Bone marrow (tissue), 2 donors: ENCODE data around the gene CFAP74.

ENCODE experiments used
- DNase-seq, 2 donors: peaks; one replicate each; lab custom pipeline; 2025; lab: John Stamatoyannopoulos, UW

CFAP74 gene

GRCh38 chr1:2042830-2043773 is 39.5 kb upstream of the CFAP74 start:
- no peak for DNase-seq

DNA sequence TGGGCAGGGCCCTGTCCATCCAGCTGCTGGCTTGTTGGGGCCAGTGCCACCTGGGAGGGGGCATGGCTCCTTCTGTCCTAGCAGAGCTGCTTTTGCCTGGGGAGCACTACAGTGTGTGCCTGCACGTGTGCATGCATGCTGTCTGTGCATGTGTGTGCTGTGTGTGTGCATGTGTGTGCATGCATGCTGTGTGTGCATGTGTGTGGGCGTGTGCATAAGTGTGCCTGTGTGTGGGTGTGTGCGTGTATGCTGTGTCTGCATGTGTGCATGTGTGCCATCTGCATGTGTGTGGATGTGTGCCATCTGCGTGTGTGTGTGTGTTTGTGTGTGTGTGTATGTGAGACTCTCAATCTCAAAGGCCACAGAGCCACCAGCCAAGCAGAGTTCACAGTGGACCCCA is 38.3 kb upstream of the CFAP74 start:
- no peak for DNase-seq

DNA sequence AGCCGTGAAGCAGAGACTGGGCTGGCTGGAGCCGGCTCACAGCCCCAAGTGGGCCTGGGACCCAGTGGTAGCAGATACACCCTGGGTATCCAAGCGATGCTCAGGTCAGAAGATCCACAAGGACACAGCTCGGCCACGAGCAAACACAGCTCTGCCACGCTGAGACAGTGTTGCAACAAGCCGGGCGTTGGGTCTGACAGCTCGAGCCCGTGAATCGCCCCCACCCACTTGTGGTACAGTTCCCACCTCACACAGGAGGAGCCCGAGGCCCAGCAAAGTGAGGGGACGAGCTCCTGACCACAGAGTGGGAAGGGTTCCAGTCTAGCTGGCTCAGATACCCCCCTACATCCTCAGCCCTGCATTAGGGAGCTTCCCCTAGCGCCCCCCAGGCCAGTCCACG is 37.7 kb upstream of the CFAP74 start:
- no peak for DNase-seq

- DNase-seq = no peak
Observed at GRCh38 chr1:2039251-2039650, 35.7 kb upstream of the CFAP74 start.

DNA sequence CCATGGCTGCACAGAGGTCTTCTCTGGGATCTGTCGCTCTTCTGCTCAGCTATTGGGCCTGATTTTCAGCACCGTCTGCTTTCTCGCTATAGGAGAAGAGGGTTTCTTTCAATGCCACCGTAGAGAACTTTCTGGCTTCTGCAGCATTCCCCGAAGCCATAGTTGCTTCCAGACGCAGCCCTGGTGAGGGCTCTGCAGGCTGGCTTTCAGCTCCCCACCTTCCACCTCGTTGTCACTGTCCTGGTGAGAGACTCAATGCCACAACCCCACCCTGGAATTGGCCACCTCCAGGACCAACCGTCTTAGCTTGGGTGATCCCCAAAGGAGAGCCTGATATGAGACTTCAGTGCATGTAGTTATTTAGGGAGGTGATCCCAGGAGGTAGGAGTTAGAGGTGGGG is 34.6 kb upstream of the CFAP74 start:
- DNase-seq = no peak

DNA sequence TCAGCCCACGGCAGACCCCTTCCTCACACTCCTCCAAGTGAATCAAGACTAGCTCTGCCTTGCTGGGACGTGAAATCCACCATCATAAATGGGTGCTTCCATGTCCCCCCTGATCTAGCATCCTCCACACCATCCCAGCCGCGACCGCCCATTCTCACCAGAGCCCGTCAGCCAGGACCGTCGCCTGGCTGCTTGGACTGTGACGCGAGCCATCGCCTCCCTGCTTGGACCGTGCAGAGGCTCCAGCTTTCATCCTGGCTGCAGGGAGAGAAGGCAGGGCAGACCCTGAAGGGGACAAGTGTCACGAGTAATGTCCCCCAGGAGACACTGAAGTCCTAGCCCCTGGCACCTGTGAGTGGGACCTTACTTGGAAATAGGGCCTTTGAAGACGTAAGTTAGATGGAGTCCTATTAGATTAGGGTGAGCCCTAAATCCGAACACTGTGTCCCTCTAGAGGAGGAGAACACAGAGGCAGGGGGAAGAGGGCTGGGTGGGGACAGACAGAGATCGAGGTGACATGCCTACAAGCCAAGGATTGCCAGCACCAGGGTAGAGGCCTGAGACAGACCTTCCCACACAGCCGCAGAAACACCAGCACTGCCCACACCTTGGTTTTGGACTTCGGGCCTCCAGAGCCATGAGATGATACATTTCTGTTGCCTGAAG is 33.9 kb upstream of the CFAP74 start:
- no peak for DNase-seq

GRCh38 chr1:2036287-2036686 is 32.7 kb upstream of the CFAP74 start:
- no peak for DNase-seq

- DNase-seq = no peak
Observed at GRCh38 chr1:2033165-2033564, 29.6 kb upstream of the CFAP74 start.

DNA sequence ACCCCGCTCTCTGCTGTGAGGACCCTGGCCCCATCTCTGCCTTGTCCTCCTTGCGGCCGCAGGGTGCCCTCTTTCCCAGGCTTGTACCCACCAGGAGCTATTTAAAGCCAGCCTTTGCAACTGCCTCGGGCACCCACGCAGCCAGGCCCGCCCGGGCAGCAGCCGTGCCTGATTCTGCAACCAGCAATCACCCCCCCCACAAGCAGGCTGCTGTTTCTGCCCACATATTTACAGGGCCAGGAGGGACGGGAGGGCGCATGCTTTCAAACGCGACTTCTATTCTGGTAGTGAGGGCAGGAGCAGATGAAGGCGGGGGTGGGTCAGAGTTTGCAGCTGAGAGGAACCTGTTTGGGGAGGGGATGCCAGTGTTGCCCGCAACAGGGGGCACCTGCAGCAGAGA is 29.2 kb upstream of the CFAP74 start:
- DNase-seq = no peak

DNA sequence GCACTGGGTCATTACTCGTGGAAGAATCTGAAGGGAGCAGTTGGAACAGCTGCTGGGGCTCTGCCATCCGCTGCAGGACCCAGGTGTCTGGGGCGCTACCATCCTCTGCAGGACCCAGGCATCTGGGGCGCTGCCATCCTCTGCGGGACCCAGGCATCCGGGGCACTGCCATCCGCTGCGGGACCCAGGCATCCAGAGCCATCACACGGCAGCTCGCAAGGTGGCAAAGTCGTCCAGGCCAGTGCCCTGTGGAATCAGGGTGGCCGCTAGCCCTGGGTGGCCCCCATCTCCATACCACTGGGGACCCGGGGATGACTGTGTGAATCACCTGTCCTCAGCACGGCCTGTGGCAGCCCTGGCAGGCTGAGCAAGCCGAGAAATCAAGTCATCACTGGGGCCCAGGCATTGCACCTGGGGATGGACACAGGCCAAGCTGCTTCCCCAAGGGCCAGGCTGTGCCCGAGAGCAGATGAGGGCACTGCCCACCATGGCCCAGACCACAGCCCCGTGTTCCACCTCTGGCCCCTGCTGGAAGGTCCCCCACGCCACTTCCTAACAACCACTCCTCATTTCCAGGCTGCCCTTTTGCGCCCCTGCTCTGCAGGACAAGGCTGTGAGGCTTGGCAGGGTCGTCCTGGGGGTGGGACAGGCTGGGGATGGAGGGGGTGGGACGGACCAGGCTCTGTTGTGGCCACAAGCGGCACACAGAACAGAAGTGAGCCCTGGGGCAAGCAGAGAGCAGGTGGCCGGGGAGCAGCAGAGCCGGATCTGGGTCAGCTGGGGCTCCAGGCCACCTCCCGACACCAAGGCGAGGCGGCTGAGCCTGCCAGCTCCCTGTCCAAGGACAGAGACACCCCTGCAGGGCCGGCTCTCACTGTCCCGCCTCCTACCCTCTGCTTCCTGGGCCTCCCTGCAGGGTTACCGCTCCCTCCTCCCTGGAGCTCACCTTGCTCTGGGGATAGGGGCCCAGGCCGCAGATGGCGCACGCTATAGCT is 28.3 kb upstream of the CFAP74 start:
- no peak for DNase-seq

DNA sequence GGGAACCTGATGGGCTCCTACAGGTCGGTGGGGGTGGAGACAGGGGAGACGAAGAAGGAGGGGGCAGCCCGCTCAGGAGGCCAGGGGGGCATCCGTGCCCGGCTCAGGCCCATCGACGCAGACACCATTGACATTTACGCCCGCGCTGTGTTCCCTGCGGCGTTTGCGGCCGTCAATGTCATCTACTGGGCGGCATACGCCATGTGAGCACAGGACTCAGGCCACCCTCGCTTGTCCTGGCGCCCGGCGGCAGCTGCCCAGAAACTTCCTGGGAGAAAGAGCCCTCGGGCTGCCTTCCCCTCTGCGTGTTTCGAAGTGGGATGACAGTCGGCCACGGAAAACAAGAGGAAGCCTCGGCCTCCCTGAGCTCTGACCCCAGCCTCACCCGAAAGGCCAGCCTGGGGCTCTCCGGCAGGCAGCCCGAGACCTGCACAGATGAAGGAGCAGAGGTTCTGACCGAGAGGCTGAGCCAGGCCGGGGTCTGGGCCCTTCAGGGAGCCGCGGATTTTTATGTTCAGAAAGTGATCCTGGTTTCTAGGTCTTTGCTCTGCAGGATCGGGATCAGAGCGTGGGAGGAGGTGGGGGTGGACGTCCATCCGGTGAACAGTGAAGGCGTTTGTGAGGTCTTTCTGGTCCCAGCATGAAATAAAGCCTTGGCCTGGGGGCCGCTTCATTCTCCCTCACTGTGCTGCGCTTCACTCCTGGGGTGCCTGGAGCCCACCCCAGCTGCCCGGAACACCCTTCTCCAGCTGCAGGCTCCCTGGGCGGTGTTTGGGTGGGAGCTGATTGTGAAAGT is 26.7 kb upstream of the CFAP74 start:
- no peak for DNase-seq

GRCh38 chr1:2029561-2029960 is 26.0 kb upstream of the CFAP74 start:
- no peak for DNase-seq

- DNase-seq = no peak
Observed at GRCh38 chr1:2028870-2029560, 25.4 kb upstream of the CFAP74 start.

DNA sequence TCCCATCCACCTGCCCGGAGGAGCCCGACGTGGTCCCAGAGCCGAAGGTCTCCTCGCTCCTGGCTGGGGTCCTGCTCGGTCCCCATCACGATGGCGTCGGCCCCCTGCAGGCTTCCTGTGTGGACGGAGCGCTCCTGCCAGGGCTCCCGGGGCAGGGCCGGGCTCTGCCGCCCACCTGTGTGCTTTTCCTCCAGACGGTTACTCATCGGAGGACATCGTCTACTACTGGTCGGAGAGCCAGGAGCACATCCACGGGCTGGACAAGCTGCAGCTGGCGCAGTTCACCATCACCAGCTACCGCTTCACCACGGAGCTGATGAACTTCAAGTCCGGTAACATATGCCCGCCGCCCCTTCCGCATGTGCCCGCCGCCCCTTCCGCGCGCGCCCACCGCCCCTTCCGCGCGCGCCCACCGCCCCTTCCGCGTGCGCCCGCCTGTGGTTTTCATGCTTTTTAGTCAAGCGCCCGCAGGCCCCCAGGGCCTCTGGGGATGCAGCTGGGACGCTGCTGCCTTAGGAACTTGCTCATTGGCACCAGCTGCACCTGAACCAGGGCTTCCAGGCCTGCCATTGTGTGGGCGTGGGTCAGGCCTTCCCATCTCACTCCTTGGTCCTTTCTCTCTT is 24.5 kb upstream of the CFAP74 start:
- no peak for DNase-seq

DNA sequence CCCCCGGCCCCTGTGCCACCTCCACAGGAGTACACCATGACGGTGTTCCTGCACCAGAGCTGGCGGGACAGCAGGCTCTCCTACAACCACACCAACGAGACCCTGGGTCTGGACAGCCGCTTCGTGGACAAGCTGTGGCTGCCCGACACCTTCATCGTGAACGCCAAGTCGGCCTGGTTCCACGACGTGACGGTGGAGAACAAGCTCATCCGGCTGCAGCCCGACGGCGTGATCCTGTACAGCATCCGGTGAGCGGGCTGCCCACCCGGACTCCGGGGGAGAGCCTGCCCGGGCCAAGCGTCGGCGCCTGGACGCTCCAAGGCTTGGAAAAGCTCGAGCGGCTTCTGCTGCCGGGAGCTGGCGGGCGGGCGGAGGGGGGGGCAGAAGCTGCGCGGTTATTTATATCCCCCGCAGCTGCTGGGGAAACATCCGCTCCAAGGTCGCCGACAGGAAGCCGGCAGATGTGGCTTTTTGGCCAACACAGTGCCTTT is 21.9 kb upstream of the CFAP74 start:
- DNase-seq = no peak

DNA sequence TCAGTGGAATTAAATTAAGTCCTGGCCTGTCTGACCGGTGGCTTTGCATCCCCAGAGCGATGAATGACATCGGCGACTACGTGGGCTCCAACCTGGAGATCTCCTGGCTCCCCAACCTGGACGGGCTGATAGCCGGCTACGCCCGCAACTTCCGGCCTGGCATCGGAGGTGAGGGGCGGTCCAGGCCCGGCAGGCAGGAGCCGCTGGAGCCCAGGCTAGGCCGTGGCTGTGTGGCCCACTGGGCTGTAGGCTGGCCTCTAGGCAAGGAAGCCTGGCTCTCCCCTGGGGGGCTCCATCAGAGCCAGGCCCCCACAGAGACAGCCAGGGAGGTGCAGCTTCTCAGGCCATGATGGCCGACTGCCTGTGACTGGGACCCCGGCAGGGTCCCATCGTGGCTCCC is 21.3 kb upstream of the CFAP74 start:
- no peak for DNase-seq

- DNase-seq = no peak
Observed at GRCh38 chr1:2024451-2024850, 20.9 kb upstream of the CFAP74 start.

DNA sequence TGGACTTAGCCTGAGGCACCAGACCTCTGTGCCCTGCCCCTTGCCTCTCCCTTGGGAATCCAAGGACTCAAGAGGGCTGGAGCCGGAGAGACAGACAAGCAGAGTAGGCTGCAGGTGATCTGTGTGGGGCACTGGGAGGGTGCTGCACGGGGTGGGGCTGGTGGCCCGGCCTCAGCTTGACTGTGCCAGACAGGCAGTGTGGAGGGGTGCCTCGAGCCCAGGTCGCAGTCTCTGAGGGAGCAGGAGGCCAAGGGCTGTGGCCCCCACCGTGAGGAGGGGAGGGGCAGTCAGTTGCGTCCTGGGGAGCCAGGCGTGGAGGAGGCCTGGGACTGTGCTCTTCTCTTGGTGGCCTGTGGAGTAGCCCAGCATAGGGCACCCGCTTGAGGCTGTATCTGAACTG is 19.6 kb upstream of the CFAP74 start:
- DNase-seq = no peak

DNA sequence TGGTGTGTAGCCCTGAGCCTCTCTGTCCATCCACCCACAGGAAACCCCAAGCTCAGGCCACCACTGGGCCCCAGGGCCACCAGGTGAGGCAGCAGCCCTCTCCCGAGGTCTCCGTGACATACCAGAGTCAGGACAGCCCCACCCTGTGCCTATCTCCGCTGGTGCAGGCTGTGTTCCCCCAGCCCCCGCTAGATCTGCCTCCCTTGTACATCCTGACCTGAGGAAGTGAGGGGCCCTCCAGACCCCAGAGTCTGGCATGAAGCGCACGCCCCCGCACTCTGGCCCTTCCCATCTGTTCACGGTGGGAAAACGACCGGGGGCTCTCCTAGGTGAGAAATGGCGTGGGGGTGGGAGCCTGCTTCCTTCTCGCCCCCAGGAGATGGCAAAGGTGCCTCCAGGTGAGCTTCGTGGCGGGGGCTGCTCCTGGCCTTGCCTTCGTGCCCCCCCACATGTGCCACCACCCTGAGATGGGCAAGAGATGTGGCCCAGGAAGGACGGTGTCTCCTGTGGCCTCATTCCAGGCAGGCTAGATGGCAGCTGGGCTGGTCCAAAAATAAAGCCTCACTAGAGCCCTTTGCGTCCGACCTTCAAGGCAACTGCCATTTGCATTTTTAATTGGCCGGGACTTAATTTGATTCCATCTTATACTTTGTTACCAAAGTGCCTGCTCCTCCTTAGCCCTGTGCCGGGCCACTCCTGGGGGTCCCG is 18.6 kb upstream of the CFAP74 start:
- DNase-seq = no peak

DNA sequence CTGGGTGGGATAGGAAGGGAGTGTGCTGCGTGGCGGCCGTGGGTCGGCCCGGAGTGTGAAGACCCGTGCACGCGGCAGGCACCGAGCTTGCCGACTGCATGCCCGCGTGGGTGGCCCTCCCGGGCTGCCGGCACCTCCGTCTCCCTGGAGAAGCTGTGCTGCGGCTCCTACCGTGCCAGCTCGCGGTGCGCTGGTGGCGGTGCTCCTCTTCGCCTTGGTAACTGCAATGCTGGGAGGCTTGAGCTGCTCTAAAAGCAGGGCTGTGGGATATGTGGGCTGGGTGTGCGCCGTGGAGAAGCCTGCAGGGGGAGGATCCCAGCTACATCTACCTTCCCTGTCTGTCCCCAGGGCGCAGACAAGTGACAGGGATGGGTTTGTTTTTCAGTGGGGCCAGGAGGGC is 18.0 kb upstream of the CFAP74 start:
- no peak for DNase-seq
